ENCODE measurements around the gene WWC2.
"Not testable (repeated sequence)": the region's sequence is repeated elsewhere in the genome, so short reads cannot be mapped to it uniquely, and the experiment has no call there.

Gene WWC2

GRCh38 chr4:183111452-183111885 is 12.4 kb downstream of the WWC2 start:
- TF ChIP-seq, protein P1, sequence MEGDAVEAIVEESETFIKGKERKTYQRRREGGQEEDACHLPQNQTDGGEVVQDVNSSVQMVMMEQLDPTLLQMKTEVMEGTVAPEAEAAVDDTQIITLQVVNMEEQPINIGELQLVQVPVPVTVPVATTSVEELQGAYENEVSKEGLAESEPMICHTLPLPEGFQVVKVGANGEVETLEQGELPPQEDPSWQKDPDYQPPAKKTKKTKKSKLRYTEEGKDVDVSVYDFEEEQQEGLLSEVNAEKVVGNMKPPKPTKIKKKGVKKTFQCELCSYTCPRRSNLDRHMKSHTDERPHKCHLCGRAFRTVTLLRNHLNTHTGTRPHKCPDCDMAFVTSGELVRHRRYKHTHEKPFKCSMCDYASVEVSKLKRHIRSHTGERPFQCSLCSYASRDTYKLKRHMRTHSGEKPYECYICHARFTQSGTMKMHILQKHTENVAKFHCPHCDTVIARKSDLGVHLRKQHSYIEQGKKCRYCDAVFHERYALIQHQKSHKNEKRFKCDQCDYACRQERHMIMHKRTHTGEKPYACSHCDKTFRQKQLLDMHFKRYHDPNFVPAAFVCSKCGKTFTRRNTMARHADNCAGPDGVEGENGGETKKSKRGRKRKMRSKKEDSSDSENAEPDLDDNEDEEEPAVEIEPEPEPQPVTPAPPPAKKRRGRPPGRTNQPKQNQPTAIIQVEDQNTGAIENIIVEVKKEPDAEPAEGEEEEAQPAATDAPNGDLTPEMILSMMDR (IDR thresholded peaks at IDR 0.05; ENCODE audit: low read depth, low read length), result no peak
- H3K4me3 ChIP-seq (ENCODE audit: low read depth, low read length), result no peak overlapping the region
- no peak for DNase-seq (ENCODE audit: low read depth)

GRCh38 chr4:183118141-183118540 is 19.1 kb downstream of the WWC2 start:
- no peak for DNase-seq (ENCODE audit: low read depth)
- no peak overlapping the region for H3K4me3 ChIP-seq (ENCODE audit: low read depth, low read length)
- TF ChIP-seq, protein P1 (IDR thresholded peaks at IDR 0.05; ENCODE audit: low read depth, low read length), result no peak
- TF ChIP-seq MAX (IDR thresholded peaks at IDR 0.05; ENCODE audit: low read depth, low read length) (no peak), MYC (IDR thresholded peaks at IDR 0.05; ENCODE audit: low read depth, low read length) (no peak), POLR2A (IDR thresholded peaks at IDR 0.05; ENCODE audit: extremely low read depth, insufficient read length) (no peak)

DNA sequence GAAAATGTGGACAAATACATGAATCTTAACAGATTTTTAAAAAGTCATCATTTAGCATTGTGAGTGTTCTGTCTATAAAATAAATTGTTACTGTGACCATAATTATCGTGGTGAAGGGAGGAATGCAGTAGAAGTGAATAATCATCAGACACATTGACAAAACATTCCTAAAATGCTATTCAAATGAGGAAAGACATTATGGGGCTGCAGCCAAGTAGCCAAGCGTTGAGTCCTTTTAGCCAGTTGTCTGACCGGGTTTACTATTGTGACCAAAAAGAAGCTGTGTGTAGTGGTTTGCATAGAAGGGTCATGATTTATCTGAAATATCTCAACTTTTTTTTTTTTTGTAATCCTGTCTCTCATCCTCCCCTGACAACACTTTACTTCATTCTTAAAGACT is 19.5 kb downstream of the WWC2 start:
- no peak for DNase-seq (ENCODE audit: low read depth)
- TF ChIP-seq, protein P1 (IDR thresholded peaks at IDR 0.05; ENCODE audit: low read depth, low read length), result no peak
- TF ChIP-seq MYC (IDR thresholded peaks at IDR 0.05; ENCODE audit: low read depth, low read length), result no peak
- no peak for TF ChIP-seq MAX (IDR thresholded peaks at IDR 0.05; ENCODE audit: low read depth, low read length)
- TF ChIP-seq POLR2A (IDR thresholded peaks at IDR 0.05; ENCODE audit: extremely low read depth, insufficient read length), result no peak

GRCh38 chr4:183121660-183122059 is 22.6 kb downstream of the WWC2 start:
- DNase-seq (ENCODE audit: low read depth); H3K4me3 ChIP-seq (ENCODE audit: low read depth, low read length): not testable (repeated sequence)

More for the DNA sequence above, 19.5 kb downstream of the WWC2 start:
- H3K4me3 ChIP-seq (ENCODE audit: low read depth, low read length), result no peak overlapping the region

GRCh38 chr4:183124228-183124627 is 25.2 kb downstream of the WWC2 start:
- DNase-seq (ENCODE audit: low read depth), result no peak
- H3K4me3 ChIP-seq (ENCODE audit: low read depth, low read length), result no peak overlapping the region
- TF ChIP-seq MAX (IDR thresholded peaks at IDR 0.05; ENCODE audit: low read depth, low read length) (no peak), MYC (IDR thresholded peaks at IDR 0.05; ENCODE audit: low read depth, low read length) (no peak), POLR2A (IDR thresholded peaks at IDR 0.05; ENCODE audit: extremely low read depth, insufficient read length) (no peak)
- TF ChIP-seq, protein P1 (IDR thresholded peaks at IDR 0.05; ENCODE audit: low read depth, low read length), result no peak

DNA sequence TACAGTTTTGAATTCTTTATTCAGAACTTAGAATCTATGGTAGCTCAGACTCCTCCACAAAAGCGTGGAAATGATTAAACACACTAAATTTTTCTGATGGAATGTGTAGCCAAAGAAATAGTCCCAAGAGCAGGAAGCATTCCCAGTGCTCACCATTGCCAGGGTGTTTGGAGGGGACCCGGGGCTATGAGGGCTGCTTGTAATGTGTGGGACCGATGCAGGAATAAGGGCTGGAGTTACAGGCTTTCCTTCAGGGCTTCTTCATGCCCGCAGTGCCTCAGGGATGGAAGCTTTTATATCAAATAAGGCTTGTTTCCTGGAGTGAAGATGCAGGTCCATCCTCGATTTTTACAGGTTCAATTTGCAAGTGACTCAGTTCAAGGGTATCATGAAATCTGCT is 25.8 kb downstream of the WWC2 start:
- H3K4me3 ChIP-seq (ENCODE audit: low read depth, low read length), result no peak overlapping the region
- TF ChIP-seq, protein P1 (IDR thresholded peaks at IDR 0.05; ENCODE audit: low read depth, low read length), result no peak
- no peak for TF ChIP-seq MAX (IDR thresholded peaks at IDR 0.05; ENCODE audit: low read depth, low read length)
- TF ChIP-seq MYC (IDR thresholded peaks at IDR 0.05; ENCODE audit: low read depth, low read length), result no peak
- no peak for TF ChIP-seq POLR2A (IDR thresholded peaks at IDR 0.05; ENCODE audit: extremely low read depth, insufficient read length)
- no peak for DNase-seq (ENCODE audit: low read depth)

All from NB4 (cell line).